ENCODE data around the gene KRTAP23-1. TPM values are rescaled to one million over a fixed set of nuclear protein-coding genes. Genes with fewer than 3 reads are reported as not detected.

KRTAP23-1 gene
- polyA plus RNA-seq, 2 of the 4 experiments (the other 2 are of a cell fraction): not detected

- TF ChIP-seq, protein P1, sequence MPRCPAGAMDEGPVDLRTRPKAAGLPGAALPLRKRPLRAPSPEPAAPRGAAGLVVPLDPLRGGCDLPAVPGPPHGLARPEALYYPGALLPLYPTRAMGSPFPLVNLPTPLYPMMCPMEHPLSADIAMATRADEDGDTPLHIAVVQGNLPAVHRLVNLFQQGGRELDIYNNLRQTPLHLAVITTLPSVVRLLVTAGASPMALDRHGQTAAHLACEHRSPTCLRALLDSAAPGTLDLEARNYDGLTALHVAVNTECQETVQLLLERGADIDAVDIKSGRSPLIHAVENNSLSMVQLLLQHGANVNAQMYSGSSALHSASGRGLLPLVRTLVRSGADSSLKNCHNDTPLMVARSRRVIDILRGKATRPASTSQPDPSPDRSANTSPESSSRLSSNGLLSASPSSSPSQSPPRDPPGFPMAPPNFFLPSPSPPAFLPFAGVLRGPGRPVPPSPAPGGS (IDR thresholded peaks at IDR 0.05): no peak
- no peak for TF ChIP-seq RNF2 (IDR thresholded peaks at IDR 0.05; ENCODE audit: borderline replicate concordance, low read depth)
- TF ChIP-seq NR3C1 (IDR thresholded peaks at IDR 0.05): no peak
- no peak for TF ChIP-seq MAFK (IDR thresholded peaks at IDR 0.05; ENCODE audit: partially characterized antibody)
- no peak for TF ChIP-seq FOXS1 (CRISPR knock-in tag; IDR thresholded peaks at IDR 0.05)
- TF ChIP-seq HES2 (IDR thresholded peaks at IDR 0.05): no peak
- no peak for TF ChIP-seq ESRRA (IDR thresholded peaks at IDR 0.05; ENCODE audit: borderline replicate concordance, low read length)
- no peak for TF ChIP-seq SREBF2 (IDR thresholded peaks at IDR 0.05)
- no peak for TF ChIP-seq KDM1A (IDR thresholded peaks at IDR 0.05; ENCODE audit: low read depth)
- TF ChIP-seq HOXB5 (CRISPR knock-in tag; IDR thresholded peaks at IDR 0.05): no peak
- TF ChIP-seq MYC (IDR thresholded peaks at IDR 0.05; ENCODE audit: borderline replicate concordance, low read length): no peak
- TF ChIP-seq, protein P2, sequence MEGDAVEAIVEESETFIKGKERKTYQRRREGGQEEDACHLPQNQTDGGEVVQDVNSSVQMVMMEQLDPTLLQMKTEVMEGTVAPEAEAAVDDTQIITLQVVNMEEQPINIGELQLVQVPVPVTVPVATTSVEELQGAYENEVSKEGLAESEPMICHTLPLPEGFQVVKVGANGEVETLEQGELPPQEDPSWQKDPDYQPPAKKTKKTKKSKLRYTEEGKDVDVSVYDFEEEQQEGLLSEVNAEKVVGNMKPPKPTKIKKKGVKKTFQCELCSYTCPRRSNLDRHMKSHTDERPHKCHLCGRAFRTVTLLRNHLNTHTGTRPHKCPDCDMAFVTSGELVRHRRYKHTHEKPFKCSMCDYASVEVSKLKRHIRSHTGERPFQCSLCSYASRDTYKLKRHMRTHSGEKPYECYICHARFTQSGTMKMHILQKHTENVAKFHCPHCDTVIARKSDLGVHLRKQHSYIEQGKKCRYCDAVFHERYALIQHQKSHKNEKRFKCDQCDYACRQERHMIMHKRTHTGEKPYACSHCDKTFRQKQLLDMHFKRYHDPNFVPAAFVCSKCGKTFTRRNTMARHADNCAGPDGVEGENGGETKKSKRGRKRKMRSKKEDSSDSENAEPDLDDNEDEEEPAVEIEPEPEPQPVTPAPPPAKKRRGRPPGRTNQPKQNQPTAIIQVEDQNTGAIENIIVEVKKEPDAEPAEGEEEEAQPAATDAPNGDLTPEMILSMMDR (IDR thresholded peaks at IDR 0.05): no peak
- TF ChIP-seq ZFP36 (IDR thresholded peaks at IDR 0.05; ENCODE audit: borderline replicate concordance, partially characterized antibody): no peak
- Histone ChIP-seq H3K4me2 (no peak overlapping the region), H3K27ac (no peak overlapping the region), H3K9me3 (no peaks in the 10 kb centered on the region), H3K4me3 (no peak overlapping the region), H3K4me1 (no peaks in the 10 kb centered on the region)
- WGBS (ENCODE audit: missing lambda C conversion rate): 3% methylated on average over 3 of the region's 3 CpGs
- CTCF ChIA-PET: no interaction called here
- no peak for DNase-seq (ENCODE audit: low read depth in 1 of 2, low spot score in 1 of 2)
- FAIRE-seq: no peak
- POLR2A ChIA-PET: no interaction called here
- ATAC-seq: no peak
Observed at GRCh38 chr21:30349572-30349971, 1.2 kb upstream of the KRTAP23-1 start.

DNA sequence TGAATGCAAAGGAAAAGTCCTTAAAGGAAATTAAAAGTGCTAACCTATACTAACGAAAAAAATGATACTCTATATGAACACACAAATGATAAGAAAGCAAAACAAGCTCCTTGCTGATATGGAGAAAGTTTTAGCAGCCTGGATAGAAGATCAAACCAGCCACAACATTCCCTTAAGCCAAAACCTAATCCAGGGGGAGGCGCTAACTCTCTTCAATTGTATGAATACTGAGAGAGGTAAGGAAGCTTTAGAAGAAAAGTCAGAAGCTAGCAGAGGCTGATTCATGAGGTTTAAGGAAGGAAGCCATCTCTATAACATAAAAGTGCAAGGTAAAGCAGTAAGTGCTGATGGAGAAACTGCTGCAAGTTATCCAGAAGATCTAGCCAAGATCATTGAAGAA lies 3.4 kb downstream of the KRTAP23-1 start:
- ChIA-PET CTCF (no interaction called here), POLR2A (no interaction called here)
- no peak for ATAC-seq
- WGBS (ENCODE audit: missing lambda C conversion rate): 0% methylated on average over 2 of the region's 2 CpGs
- no peak overlapping the region for H3K27ac ChIP-seq
- H3K4me2 ChIP-seq: no peak overlapping the region
- H3K4me3 ChIP-seq: no peak overlapping the region
- H3K4me1 ChIP-seq: no peaks in the 10 kb centered on the region
- no peak for FAIRE-seq
- no peak for DNase-seq (ENCODE audit: low read depth in 1 of 2, low spot score in 1 of 2)
- no peaks in the 10 kb centered on the region for H3K9me3 ChIP-seq
- TF ChIP-seq E2F6 (IDR thresholded peaks at IDR 0.05; ENCODE audit: borderline replicate concordance, low read depth): no peak

- TF ChIP-seq SREBF2 (IDR thresholded peaks at IDR 0.05) (no peak), ZSCAN20 (CRISPR knock-in tag; IDR thresholded peaks at IDR 0.05) (no peak), RAD21 (conservative IDR thresholded peaks at IDR 0.05 in 1 of 2, IDR thresholded peaks at IDR 0.05 in 1 of 2) (peak in 1 of 2 experiments; percentile 28; a peak in 1 of 5 replicates), HOXA7 (CRISPR knock-in tag; IDR thresholded peaks at IDR 0.05) (no peak), TP53 (CRISPR knock-in tag; IDR thresholded peaks at IDR 0.05) (no peak), KDM1A (IDR thresholded peaks at IDR 0.05; ENCODE audit: low read depth) (no peak)
- TF ChIP-seq, protein P2 (IDR thresholded peaks at IDR 0.05): 0 out of 3 replicates have a peak, but pooled peaks have one; percentile 10
- ChIA-PET CTCF (interaction anchor here (0.6 to 1.4 kb wide), 3 partner anchors 443 to 746 kb away, joined by 3 read pairs; no protein-coding TSS in a partner anchor), POLR2A (no interaction called here)
- no peaks in the 10 kb centered on the region for H3K4me1 ChIP-seq
- H3K9me3 ChIP-seq: no peaks in the 10 kb centered on the region
- 41% methylated on average over 2 of the region's 2 CpGs for WGBS (ENCODE audit: missing lambda C conversion rate)
- no peak overlapping the region for H3K27ac ChIP-seq
- DNase-seq (ENCODE audit: low read depth in 1 of 2, low spot score in 1 of 2) (peak; percentile 0 to 29), ATAC-seq (no peak), FAIRE-seq (no peak)
- H3K4me3 ChIP-seq: no peak overlapping the region
- no peak overlapping the region for H3K4me2 ChIP-seq
Observed at GRCh38 chr21:30340714-30341573, 7.5 kb downstream of the KRTAP23-1 start.
